CD4-positive, alpha-beta T cell treated with Interleukin-4 for 1 hour (primary cell): ENCODE measurements around the gene LIMS4.
"Not testable (repeated sequence)": the region's sequence is repeated elsewhere in the genome, so short reads cannot be mapped to it uniquely, and the experiment has no call there.

Source experiments
- DNase-seq, 2 donors: peaks; one replicate each; pipeline ENCODE4 v3.0.0-alpha.2; 2020 to 2022

Gene LIMS4, protein sequence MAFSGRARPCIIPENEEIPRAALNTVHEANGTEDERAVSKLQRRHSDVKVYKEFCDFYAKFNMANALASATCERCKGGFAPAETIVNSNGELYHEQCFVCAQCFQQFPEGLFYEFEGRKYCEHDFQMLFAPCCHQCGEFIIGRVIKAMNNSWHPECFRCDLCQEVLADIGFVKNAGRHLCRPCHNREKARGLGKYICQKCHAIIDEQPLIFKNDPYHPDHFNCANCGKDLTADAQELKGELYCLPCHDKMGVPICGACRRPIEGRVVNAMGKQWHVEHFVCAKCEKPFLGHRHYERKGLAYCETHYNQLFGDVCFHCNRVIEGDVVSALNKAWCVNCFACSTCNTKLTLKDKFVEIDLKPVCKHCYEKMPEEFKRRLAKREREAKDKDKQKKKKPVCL

DNA sequence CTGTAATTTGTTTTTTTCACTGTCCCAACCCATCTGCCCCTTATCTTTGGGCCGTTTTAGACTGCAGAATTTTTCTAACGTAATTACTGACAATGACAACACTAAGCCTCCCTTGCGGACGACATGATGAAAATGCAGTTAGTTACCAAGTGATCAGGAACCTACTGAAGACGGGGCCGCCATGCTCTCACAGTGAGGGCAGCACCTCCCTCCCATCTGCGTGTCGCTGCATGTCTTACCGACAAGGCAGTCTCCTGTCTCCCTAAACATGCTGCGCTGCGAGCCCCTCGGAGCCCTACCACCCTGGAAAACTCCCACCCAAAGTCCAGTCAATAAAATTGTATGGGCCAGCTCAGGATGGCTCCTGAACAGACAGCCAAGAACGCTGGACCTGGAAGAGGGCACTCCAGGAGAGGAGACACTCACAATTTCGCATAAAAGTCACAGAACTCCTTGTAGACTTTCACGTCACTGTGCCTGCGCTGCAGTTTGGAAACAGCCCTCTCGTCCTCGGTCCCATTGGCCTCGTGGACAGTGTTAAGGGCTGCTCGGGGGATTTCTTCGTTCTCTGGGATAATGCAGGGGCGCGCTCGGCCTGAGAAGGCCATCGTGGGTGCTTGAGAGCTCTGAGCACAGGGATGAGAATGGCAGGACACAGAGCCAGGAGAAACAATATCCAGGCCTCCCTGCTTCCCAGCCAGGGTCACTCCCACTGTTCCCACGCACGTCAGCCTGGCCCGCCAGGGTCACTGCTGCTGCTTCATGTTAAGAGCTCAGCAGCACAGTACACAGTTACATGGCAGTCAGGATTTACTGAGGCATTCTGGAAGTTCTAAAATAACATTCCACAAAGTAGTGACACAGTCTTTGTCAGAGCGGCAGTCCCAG, at the start of gene LIMS4:
Gene LIMS4 (minus strand): TSS at position 646 of the 888 bp plus-strand sequence. CDS start 38 bp downstream, at position 608.
- not testable (repeated sequence) for DNase-seq

DNA sequence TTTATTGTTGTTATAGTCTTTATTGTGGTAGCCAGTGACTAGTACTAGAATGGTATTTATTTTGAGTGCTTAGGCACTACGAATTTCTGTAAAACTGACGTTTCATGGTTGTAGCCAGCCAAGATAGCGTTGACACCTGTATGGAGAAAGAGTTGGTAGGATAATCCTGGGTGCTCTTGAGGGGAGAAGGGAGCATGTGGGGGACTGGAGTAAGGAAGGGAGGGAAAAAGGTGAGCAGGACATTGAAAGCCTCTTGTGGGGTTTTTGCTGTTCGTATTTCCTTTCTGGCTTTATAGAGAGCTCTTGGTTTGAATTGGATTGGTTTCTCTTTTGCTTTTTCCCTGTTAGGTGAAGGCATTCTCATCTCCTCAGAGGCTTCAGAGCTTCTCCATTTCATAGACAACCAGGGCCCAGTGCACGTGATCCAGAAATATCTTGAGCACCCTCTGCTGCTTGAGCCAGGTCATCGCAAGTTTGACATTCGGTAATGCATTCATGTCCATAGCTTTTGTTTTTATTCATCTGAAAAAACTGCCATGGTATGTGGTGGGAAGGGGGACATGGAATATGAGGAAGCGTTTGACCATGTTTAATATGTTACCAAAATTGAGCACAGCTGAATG, 27.2 kb upstream of the LIMS4 start:
- not testable (repeated sequence) for DNase-seq

DNA sequence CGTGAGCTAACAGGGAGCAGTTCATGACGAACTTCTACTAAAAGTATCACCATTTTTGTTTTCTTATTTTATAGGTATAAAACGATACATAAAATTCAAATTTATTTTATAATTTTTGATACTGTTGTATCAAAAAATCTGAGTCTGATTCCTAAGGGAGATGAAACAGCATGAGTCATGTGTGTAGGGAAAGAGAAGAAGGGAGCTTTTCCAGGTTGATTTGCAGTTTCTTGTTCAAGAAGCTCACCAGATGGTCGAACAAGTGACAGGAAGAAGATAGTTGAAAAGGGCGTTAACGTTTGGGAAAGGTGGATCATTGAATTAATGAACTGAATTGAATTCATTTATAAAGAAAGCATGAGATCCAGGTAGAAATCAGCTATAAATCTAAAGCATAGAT, 23.4 kb upstream of the LIMS4 start:
- DNase-seq = not testable (repeated sequence)

DNA sequence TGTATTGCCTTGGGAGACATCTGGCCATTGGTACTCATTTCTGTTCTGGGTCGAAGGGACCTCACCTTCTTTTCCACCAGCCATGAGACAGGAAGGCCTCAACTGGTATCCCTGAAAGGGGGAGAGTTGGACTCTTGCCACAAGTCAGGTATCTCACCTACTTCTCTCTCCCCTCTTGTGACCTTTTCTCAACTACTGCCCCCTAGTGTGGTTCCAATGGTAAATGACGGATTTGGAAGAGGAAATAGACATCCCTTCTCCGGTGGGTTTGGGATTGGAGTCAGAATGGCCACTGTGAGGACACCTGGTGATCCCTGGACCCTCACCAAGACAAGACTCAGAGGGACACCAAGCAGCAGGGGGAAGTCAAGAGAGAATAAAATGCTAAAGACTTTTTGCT, 21.9 kb upstream of the LIMS4 start:
- DNase-seq = not testable (repeated sequence)

DNA sequence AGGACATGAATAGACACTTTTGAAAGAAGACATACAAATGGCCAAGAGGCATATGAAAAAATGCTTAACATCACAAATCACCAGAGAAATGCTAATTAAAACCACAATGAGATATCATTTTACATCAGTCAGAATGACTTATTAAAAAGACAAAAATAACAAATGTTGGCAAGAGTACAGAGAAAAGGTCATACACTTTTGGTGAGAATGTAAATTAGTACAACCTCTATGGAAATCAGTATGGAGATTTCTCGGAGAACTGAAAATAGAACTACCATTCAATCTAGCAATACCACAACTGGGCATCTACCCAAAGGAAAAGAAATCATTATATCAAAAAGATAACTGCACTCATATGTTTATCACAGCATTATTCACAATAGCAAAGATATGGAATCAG, 16.4 kb upstream of the LIMS4 start:
- not testable (repeated sequence) for DNase-seq

DNA sequence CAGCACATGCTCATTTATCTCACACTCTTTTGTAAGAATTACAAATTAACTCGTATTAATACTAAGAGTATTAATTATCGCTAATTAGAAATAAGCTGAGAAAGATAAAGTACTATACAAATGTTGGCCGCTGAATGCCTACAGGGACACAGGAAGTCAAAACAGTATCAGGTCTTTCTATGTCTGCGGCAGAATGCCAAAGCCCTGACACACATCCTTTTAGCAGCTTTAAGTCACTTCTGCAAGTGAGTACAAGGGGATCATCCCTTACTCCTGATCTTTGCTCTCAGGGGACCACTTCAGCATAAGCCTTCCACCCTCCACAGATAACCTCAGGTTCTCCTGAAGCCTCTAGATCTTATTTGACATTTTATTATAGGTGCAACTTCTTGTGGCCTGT, 10.1 kb upstream of the LIMS4 start:
- not testable (repeated sequence) for DNase-seq

DNA sequence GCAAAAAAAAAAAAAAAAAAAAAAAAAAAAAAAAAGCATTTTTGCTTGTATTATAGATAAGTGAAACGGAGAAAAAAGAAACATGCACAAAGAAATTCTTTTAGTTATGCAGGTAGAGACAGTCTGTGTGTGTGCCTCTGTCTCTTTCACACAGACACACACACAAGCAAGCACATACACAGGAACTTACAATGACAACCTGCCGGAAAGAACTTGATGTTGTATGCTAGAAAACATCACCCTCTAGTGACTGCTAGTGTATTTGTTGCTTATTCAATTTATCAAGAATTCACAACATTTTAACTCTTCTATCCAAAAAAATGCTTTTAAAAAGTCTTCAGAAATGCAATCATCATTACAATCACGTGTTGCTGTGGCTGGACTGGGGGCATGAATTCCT, 8.6 kb upstream of the LIMS4 start:
- not testable (repeated sequence) for DNase-seq

DNA sequence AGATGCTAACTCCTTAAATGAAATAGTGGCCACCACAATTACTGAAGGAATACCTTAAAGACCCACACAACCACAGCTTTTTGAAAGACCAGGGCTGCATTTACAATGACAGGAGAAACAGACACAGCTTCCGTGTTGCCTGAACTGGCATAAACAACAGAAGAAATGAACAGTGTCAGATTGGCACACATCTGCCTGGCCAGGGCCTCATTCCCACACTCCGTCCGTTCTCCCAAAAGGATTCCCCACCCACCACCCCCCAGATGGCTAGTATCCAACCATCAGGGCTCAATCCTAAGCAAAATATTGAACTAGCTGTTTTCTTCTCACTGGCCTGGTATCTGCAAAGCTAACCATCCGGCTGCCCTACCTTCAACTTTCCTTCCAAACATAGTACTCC, 7.5 kb upstream of the LIMS4 start:
- DNase-seq = not testable (repeated sequence)

DNA sequence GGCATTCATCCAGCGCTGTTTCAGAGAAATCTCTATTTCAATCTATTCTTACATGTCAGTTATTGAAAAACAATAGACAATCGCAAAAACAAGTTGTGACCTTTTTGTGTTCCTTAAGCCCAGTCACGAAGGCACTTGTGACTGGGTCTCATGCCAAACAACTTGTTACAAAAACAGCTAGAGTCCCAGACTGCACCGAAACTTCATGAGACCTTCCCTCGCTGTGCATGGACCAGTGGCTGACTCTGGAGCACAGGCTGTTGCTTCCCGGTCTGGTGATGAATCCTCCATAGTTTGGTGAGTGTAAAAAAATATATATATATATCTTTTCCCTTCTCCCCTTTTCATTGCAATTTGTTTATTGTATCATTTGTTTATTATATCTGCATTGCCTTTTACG, 4.8 kb upstream of the LIMS4 start:
- not testable (repeated sequence) for DNase-seq

DNA sequence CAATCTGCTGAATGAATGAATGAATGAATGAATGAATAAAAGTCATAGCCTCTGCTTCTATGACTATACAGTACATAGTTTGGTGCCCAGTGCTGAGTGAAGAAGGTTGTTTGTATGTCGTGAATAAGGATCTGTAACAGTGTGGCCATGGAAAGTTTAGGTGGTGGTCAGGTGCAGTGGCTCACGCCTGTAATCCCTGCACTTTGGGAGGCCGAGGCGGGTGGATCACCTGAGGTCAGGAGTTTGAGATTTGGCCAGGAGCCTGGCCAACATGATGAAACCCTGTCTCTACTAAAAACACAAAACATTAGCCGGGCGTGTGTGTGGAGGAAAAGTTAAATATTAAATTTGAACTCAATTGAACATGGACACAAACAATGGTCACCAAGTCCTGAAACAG, 4.3 kb upstream of the LIMS4 start:
- not testable (repeated sequence) for DNase-seq

DNA sequence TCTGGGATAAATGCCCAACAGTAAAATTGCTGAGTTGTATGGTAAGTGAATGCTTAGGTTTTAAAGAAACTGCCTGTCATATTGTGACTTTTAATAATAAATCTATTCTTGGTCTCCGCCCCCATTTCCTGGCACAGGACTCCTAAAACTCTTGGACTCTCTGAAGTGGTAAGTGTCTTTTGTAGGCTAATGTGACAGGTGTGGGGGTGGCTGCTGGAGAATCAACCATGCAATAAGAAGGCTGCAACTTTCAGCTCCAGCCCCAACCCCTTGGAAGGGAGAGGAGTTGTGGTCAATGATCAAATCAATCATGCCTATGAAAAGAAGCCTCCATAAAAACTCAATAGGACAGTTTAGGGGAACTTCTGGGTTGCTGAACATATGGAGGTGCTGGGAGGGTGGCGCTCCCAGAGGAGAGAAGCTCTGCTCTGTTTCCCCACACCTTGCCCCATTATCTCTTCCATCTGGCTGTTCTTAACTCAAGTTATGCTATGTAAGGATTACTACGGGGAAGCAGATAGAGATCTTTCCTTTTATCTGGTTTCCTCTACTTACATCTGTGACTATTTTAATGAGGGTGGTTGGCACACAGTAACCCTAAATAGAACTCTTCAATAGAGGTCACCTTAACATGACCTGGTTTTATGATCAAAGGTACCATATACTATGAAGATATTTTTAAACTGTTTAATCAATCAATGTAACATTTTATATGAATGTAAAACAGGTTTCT, 3.2 kb upstream of the LIMS4 start:
- DNase-seq = not testable (repeated sequence)

DNA sequence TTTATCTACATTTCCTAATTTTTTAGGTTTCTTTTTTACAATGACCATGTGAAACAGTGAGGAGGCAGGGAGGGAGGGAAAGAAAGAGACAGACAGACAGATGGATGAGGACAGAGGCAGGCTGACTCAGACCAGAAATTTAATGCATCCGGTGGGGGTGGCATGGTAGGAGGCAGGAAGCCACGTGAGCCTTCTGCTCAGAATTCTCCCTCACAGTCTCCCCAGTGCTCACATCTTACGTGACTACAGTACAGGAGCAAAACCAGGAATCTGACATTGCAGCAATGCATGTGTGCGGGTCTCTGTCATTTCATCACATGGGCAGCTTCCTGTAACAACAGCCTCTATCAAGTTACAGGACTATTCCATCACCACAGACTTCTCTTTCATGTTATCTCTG, 2.3 kb upstream of the LIMS4 start:
- not testable (repeated sequence) for DNase-seq

DNA sequence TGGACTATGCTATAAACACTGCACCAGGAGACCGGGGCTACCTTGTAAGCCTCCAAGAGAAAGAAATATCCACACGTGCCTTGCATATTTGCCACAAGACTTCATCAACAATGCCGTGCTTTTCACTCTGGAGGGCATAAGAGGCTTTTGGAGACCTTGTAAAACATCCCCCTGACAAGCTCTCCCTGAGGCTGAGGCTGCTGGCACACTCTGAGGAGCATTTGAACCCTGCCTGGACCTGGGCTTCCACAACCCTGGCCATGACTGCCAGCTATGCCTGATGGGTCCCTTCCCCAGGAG, 393 bp upstream of the LIMS4 start:
- DNase-seq = not testable (repeated sequence)

DNA sequence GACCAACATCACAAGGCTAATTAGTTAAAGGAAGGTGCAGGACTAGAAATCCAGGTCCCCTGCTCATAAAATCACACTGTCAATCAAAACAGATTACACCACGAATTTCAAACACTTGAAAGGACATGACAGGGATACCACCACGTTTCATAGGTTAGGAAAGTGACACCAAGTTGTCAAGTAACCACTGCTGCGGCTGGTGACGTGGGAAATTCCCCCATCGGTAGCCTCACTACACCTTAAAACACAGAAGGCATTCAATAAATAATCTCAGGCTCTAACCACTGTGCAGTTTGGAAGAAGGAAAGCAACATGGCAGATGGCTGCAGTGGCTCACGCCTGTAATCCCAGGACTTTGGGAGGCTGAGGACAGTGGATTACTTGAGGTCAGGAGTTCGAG, 3.7 kb downstream of the LIMS4 start:
- DNase-seq = not testable (repeated sequence)

DNA sequence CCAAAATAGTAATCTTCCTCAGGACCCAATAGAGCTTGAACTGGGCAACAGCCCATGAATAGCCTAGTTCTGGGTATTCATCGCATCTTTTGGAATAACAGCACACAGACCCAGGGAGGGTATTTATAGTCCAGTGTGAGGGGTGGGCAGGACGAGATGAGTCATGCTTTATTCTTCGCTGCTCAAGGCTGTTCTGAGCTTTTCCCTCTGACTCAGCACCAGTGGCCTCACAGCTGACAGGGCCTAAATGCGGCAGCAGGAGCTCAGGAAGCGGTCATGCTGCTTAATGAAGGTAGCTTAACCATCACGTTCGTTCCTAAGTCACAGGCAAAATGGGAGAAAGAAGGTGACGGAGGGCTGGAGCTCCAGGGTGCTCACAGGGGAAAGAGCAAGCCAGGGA, 7.3 kb downstream of the LIMS4 start:
- not testable (repeated sequence) for DNase-seq

DNA sequence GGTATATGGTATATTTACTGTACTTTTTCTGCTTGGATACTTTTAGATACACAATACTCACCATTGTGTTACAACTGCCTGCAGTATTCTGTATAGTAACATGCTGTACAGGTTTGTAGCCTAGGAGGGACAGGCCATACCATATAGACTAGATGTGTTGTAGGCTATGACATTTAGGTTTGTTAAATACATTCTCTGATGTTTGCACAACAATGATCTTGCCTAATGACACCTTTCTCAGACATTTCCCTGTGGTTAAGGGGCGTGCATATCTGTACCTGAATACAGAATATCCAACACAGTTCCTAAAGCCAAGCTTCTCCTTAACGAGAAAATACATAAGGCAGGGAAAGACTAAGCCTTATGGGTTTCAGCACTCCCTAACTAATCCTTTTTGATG, 10.2 kb downstream of the LIMS4 start:
- not testable (repeated sequence) for DNase-seq

DNA sequence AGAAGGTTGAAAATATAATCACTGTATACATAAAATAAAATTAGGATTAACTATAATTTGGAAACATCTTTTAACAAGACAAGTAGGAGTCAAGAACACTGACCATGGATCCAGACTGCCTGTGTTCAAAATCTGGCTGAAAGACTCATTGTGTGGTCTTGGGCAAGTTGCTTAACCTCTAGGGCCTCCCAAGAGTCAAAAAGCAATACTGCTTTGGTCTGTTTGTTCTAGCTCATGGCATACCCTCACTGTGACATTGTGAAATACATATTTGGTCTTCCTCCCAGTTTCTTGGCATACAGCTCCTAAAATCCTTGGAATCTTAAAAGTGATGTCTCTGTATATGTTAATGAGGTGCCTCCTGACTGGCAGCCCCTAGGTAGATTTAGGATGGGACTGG, 12.3 kb downstream of the LIMS4 start:
- DNase-seq = not testable (repeated sequence)

DNA sequence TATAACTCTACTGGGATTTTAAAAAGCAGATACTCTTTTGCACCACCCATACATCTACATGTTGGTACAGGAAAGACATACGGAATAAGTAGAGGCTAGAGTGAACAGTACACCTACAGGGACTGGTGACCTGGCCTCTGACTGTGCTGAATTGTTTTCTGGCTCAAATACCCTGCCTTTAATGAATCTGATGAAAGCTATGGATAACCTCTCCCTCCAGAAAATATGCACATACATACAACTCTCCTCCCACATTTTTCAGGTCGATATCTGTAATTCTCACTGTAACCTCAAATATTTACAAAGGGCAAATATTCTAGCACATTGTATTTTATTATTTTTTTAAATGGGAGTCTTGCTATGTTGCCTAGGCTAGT, 15.4 kb downstream of the LIMS4 start:
- DNase-seq = not testable (repeated sequence)

DNA sequence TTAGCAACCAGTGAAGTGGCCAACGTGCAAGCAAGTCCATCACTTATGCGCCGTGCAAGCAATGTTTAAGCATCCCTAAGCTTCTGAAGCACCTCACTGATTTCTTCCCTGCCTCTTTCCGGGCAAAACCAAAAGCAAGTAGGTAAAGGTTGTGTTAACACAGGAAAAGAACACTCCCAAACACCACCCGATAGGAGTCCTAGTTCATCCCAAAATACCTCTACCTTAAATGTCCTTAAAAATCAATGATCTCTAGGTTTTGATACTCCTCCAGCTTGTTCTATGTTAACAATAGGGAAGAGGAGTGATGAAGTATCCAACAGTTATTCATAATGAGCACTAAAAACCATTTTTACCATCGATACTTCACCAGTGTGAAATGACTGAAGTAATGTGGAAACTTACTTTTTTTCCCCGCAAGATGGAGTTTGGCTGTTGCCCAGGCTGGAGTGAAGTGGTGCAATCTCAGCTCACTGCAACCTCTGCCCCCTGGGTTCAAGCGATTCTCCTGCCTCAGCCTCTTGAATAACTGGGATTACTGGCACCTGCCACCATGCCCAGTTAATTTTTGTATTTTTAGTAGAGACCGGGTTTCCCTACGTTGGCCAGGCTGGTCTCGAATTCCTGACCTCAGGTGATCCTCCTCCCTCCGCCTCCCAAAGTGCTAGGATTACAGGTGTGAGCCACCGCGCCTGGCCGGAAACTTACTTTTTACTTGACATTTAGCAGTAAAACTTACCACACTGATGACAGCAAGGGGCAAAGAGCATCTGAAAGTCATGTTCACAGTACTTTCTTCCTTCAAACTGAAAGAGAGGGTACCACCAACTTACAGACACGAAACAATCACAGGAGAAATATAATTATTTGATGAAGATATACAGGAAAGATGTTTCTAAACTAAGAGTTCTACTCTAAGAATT, 16.1 kb downstream of the LIMS4 start:
- DNase-seq = not testable (repeated sequence)

DNA sequence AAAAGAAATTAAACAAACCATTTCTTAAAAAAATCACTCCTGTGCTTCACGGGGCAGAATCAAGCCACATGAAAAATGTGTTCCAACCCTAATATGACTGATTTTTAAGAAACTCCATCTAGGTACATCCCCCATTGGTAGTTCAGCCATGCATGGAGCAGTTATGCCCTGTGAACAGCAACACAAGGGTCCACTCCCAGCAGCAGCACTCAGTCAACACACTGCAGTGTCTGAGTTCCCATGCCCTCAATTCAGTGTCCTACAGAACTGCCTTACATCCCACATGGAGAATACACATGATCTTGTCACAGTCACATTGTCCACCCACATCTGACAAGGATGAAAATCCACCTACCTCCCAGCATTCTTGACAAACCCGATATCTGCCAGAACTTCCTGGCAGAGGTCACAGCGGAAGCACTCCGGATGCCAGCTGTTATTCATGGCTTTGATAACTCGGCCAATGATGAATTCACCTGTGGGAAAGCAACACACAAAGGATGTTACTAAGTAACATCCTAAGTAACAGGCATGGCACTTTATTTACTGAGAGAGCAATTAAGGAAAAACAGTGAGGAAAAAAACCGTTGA, 17.4 kb downstream of the LIMS4 start:
- DNase-seq = not testable (repeated sequence)

DNA sequence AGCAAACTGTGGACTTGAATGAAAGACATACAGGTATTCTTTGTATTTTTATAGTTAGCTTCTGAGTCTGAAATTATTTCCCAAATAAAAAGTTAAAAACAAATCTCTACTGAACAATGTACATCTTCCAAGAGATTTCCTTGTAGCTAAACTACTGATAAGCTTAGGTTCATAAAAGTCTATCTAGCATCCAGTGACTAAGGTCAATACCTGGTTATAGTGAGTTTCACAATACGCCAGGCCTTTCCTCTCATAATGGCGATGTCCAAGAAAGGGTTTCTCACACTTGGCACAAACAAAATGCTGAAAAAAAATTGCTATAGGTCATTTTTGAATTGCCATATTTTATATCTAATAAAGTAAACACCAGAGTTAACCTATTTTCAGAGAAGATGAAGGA, 21.7 kb downstream of the LIMS4 start:
- DNase-seq = not testable (repeated sequence)
